HG02973 (cell line): ENCODE results near the gene LINGO3.

ENCODE experiments used
- ATAC-seq: cut with Tn5 transposase; IDR thresholded peaks from one replicate; pipeline ENCODE4 v1.9.1; 2021; ENCODE audit warnings: moderate library complexity; ENCODE audit not compliant: unreplicated experiment

Gene LINGO3

DNA sequence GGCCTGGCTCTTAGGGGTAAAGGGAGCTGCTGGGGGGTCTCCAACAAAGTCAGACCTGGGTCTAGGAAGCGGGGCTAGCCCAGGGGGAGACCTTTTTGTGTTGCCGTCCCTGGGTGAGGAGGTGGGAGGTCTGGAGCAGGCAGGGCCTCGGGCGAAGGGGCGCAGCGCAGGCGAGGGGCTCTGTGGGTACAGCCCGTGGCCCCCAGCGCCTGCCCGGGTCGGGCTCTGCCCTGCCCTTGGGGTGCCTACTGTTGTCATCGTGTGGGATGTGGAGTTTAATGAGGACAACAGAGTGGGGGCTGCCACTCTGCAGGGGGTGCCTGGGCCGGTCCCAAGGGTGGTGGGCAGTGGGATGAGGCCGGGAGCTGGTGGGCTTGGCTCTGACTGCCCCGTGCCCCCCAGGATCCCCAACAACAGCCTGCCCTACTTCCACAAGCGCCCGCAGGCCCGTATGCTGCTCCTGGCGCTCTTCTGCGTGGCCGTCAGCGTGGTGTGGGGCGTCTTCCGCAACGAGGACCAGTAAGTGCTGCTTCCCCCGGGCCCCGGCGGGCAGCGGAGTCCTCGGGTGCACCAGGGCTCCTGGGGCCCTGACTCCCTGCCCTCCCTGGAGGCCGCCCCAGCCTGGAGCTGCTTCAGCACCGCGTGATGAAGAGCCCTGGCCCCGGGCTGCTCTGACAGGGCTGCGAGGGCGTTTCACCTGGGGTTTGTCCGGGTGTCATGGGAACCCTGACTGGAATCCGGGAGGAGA is 32.7 kb upstream of the LINGO3 start:
- no peak for ATAC-seq

DNA sequence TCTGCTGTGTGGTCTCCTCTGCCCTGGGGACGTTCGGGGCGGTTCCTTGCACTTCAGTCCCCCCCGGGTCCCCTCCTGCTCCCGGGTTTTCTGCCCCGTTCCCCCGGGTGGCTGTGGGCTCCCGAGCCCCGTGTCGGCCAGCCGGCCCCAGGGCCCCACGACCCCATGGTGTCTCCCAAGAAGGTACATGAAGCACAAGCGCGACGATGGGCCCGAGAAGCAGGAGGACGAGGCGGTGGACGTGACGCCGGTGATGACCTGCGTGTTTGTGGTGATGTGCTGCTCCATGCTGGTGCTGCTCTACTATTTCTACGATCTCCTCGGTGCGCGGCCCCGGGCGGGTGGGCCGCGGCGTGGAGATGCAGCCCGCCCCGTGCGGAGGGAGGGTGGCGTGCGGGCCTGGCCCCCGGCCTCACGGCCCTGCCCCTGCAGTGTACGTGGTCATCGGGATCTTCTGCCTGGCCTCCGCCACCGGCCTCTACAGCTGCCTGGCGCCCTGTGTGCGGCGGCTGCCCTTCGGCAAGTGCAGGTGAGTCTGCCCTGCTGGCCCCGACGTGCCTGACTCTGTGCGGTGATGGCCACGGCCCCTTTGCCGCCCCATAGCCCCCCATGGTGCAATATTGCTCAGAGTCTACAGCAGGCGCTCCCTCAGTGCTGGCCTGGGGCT is 31.8 kb upstream of the LINGO3 start:
- ATAC-seq = no peak

DNA sequence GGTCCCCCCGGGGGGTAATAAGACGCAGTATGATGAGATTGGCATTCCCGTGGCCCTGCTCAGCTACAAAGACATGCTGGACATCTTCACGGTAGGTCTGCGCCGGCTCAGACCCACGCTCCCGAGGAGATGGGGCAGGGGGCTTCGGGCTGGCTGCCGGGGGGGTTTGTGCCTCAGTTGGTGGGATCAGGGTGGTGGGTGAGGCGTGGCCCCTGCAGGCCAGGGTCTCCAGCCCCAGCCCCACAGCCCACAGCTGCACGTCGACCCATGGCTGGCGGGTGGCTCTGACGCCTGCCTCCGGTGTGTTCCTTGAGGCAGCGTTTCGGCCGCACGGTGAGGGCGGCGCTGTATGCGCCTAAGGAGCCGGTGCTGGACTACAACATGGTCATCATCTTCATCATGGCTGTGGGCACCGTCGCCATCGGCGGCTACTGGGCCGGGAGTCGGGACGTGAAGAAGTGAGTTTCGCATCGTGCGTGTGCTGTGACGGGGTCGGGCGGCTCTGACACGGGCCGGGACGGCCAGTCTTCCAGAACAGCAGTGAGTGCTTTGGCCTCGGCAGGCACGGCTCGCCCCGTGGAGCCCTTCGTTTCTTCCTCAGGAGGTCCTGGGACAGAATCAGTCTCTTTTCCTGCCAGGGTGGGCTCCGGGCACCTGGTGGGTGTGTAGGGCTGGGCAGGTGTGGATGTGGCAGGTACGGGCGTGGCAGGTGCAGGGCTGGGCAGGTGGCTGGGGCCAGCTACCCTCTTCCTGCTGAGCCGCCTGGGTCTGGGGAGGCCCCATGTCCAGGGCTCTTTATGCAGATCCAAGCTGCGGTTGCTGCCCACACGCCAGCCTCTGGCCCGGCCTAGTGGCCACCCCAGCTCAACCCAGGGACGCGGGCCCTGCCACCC is 31.0 kb upstream of the LINGO3 start:
- ATAC-seq = no peak

DNA sequence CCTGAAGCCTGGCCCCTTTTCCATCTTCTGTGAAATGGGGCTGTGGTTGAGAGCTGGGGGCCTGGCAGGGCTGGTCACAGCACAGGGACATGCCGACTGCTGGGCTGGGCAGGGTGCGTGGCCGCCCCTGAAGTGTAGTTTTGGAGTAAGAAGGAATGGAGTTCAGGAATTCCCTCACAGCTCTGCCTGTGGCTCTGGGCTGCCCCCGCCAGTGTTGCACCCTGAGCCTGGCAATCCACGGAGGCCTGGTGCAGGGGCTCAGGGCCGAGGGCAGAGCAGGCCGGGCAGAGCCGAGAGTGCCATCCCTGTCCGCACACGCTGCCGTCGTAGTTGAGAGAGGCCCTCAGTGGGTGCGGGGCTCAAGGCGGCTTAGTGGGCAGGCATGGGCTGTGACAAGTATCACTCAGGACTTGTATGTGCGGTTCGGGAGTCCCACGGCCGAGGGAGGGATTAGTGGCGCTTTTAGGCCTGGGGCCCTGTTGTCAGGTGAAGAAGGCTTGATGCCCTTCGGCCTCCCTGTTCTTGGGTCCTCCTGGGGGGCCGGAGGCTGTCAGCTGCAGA is 30.2 kb upstream of the LINGO3 start:
- ATAC-seq = no peak

DNA sequence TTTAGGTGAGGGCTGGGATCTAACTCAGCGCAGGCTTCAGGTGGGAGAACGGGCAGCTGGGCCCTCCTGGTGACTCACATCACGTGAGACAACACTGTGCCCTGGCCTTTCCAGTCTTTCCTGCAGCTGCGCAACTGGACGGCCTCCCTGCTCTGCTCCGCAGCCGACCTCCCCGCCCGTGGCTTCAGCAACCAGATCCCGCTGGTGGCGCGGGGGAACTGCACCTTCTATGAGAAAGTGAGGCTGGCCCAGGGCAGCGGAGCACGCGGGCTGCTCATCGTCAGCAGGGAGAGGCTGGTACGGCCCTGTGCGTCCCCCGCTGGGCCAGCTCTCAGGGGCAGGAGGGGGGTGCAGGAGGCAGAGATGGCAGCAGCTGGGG is 29.4 kb upstream of the LINGO3 start:
- no peak for ATAC-seq

DNA sequence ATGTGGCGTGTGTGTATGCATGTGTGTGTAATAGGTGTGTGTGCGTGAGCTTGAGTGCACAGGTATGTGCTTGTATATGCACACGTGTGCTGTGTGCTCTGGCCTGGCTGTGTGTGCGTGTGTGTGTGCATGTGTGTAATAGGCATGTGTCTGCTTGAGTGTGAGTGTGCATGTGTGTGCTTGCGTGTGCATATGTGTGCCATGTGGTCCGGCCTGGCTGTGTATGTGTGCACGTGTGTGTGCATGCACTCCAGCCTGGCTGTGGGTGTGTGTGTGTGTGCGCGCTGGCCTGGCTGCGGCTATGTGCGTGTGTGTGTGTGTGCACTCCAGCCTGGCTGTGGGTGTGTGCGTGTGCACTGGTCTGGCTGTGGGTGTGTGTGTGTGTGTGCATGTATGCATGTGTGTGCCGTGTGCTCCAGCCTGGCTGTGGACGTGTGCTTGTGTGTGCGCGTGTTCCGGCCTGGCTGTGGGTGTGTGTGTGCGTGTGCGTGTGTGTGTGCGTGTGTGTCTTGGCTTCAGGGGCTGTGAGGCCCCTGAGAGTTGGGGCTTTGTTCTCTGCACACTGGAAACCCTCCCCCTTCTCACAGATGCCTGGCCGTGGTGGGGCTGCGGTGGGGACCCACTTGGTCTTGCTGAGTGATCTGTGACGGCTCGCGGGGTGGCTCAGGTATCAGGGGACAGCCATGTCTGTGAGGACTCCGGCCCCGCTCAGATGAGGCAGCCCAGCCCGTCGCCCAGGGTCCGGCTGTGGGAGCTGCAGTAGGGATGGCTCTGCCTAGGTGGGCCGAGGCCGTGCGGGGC is 28.8 kb upstream of the LINGO3 start:
- ATAC-seq = no peak

DNA sequence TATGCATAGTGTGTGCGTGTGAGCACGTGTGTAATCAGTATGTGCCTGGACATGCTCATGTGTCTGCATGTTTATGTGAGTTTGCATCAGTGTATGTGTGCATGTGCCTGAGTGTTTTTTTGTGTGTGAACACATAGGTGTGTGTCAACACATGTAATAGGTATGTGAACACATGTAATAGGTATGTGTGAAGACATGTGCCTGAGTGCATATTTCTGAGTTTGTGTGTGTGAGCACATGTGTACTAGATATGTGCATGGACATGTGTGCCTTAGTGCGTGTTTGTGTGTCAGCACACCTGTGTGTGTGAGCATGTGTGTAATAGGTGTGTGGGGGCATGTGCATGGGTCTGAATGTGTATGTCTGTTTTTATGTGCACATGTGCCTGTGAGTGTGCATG is 27.9 kb upstream of the LINGO3 start:
- no peak for ATAC-seq

DNA sequence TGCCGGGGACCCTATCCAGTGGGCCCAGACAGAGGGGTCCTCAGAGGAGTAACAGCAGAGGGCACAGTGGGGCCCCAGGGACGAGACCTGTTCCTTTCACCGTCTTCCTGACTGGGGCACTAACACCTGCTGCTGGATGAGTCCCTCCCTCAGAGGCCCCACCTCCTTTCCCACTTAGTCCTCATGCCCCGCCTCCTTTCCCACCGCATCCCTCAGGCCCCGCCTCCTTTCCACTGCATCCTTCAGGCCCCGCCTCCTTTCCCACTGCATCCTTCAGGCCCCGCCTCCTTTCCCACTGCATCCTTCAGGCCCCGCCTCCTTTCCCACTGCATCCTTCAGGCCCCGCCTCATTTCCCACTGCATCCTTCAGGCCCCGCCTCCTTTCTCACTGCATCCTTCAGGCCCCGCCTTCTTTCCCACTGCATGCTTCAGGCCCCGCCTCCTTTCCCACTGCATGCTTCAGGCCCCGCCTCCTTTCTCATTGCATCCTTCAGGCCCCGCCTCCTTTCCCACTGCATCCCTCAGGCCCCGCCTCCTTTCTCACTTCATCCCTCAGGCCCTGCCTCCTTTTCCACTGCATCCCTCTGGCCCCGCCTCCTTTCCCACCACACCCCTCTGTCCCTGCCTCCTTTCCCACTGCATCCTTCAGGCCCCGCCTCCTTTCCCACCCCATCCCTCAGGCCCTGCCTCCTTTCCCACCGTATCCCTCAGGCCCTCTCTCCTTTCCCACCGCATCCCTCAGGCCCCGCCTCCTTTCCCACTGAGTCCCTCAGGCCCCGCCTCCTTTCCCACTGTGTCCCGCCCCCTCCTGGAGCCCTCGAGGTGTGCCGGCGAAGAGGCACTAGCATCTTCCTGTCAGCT is 27.3 kb upstream of the LINGO3 start:
- no peak for ATAC-seq

DNA sequence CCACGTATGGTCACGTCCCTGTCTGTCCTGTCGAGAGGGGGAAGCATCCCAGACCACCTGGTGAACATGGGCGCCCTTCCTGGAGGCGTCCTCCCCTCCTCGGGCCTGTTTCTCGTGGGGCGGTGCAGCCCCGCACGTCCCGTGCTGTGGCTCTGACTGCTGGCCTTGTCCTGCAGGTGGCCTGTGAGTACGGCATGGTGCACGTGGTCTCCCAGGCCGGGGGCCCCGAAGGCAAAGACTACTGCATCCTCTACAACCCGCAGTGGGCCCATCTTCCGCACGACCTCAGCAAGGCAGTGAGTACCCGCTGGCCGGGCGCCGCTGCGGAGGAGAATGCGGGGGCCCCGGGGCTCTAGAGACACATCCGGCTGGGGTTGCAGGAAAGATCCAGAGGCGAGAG is 26.5 kb upstream of the LINGO3 start:
- ATAC-seq = no peak

DNA sequence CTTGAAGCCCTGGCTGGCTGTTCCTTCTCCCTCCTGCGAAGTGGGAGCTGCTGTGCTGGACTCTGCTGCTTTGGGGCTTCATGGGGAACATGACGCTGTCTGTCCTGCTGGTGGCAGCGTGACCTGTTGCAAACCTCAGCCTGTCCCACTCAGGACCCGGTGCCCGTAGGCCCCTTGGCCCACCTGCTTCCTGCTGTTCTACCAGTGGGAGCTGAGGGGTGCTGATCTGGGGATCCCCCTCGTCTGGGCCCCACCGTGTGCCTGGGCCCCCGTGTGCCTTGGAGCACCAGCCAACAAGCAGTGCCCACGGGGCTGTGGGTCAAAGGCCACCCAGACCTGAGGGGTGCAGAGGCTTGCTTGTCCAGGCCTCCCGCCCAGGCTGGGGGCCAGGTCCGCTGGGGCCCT is 25.9 kb upstream of the LINGO3 start:
- ATAC-seq = no peak

DNA sequence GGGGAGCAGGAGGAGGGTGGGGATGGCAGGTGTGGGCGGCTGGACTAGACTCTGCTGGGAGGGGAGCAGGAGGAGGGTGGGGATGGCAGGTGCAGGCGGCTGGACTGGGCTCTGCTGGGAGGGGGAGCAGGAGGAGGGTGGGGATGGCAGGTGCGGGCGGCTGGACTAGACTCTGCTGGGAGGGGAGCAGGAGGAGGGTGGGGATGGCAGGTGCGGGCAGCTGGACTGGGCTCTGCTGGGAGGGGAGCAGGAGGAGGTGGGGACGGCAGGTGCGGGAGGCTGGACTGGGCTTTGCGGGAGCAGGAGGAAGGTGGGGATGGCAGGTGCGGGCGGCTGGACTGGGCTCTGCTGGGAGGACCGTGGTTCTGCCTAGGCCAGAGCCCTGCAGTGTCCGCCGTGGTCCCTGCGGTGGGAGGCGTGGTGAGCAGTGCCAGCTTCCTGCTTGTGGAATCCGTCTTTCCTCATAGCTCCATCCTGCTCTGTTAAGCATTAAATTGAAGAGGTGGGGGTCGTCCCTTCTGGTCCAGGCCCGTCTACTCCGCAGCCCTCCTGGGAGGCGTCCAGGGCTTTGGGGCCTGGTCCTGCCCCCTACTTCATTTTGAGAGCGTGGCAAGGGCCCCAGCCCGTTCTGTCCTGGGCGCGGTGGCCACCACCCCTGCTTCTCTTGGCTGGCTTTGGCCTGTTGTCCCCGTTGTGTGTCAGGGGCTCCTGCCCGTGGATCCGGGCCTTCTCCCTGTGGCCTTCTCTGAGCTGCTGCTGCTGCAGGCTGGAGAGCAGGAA is 25.3 kb upstream of the LINGO3 start:
- no peak for ATAC-seq

DNA sequence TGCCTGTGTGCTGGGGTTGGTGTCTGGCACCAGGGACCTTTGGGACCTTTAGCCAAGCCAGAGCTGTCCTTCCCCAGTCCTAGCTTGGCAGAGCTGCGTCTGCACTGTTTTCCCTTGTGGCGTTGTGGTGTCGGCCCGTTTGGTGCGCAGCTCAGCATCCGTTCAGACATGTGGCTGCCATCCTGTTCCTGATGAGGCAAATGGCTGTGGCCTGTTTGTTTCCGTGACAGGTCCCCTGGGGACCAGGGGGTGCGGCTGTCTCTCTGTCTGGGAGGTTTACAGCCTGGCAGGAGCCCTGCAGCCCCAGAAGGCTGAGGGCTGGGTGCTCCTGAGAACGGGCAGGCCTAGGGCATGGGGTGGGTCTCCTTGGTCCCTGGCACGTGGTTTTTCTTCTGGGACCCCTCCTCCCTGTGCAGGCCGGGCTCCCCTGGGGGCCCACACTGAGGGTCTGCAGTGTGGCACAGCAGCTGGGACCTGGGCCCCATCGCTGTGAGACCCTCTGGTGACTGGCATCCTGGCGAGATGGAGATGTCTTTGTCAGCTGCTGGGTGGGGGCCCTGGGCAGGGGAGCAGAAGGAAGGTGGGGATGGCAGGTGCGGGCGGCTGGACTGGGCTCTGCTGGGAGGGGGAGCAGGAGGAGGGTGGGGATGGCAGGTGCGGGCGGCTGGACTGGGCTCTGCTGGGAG is 24.5 kb upstream of the LINGO3 start:
- ATAC-seq = no peak

DNA sequence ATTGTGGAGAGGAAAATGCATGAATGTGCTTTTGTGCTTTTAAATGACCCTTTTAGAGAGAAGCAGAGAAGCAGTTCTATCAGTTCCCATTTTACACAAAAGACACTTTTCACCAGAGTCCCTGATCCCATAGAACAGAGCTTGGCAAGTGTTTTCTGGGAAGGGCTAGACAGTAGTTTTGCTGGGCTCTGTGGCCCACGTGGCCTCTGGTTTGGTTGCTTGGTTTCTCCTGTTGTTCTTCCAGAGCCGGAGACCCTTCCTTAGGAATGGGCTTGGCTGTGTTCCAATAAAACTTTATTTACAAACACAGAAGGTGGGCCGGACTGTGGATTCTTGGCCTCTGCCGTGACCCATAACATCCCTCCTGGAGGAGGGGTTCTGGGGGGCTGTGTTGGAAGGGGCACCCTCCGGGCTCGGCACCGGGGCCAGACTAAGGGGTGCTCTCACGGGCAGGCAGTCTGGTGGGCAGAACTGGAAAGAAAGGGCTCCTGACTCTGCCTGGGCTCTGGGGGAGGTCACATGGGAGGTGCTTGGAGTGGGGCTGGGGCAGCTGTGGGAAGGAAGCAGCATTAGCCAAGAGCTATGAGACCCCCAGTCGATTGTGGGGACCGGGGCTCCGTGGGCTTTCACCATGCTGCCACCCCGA is 23.8 kb upstream of the LINGO3 start:
- ATAC-seq = no peak

DNA sequence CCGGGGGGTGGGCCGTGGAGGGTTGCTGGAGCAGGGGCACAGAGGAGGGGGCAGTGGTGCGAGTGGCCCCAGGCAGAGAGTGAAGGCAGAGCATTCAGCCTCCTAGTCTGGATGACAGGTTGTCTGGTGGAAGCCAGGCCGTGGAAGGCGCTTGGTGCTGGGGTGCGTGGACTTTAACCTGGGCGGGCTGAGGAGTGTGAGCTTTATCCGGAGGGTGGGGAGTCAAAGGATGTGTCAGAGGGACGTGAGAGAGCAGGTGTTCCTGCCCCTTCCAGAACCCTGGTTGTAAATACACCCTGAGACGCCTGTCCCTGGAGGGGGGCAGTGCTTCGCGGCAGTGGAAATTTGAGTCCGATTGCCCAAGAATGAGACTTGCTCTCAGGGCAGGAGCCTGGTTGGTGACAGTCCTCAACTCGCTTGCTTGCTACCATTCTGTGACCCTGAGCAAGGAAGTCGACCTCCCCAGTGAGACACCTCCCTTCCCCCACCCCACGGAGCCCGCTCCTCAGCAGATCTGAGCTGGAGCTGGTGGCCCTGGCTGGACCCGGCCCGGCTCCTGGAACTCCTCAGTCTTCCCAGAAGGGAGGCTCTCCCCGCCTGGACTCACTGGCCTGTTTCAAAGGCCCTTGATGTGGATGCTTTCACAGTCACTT is 22.8 kb upstream of the LINGO3 start:
- ATAC-seq = no peak

DNA sequence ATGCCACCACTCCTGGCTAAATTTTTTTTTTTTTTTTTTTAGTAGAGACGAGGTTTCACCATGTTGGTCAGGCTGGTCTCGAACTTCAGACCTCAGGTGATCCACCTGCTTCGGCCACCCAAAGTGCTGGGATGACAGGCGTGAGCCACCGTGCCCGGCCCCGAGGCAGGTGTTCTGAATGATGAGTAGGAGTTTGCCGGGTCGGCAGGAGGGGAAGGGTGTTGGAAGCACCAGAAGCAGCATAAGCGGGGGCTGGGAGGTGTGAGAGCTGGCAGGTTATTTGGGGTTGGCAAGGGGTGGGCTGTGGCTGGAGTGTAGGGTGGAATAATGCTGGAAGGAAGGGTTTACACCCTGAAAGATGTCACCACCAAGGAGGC is 22.3 kb upstream of the LINGO3 start:
- no peak for ATAC-seq

DNA sequence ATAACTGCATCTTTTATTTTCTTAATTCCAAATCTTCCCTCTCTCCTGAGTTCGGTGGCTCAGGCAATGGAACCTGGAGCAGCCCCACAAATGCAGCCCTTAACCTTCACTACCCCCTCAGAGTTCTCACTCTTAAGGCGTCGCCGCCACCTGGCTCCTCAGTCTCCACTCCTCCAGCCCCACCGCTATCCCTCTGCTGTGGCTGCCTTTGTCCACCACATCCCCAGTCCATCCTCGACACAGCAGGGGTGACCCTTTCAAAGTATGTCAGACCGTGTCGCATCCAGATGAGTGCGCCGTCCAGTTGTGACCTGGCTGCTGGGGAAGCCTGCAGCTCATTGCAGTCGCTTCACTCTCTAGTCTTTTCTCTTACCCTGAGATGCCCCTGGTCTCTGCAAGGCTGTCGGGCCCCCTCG is 21.6 kb upstream of the LINGO3 start:
- no peak for ATAC-seq

DNA sequence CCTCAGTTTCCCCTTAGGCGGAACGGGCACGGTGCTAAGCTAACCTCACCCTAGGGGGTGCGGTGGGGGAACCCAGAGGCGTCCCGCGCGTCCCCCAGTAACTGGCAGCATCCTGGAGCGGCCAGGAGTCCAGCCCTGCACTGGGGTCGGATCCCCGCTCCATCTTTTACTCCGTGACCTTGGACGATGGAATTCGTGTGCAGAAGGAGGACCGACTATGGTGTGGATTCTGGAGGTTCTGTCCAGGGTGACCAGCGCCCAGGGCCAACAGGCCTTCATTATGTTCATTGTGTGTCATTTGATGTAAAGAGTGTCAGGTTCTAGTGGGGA is 21.2 kb upstream of the LINGO3 start:
- ATAC-seq = no peak
